HepG2 (cell line): ENCODE data around the gene UBFD1. TPM values are rescaled to one million over a fixed set of nuclear protein-coding genes. Genes with fewer than 3 reads are reported as not detected.

Experiments used
- ERF ChIP-seq: IDR thresholded peaks from 2 replicates; pipeline ENCODE4 v1.6.1; 2018; ENCODE audit warnings: missing biosample characterization, missing genetic modification reagents
- GMEB1 ChIP-seq: sonication (generic); formaldehyde crosslinking; IDR thresholded peaks from 2 replicates; pipeline ENCODE4 v1.5.1; 2020; ENCODE audit warnings: missing genetic modification reagents, mild to moderate bottlenecking, borderline replicate concordance
- HBP1 ChIP-seq: IDR thresholded peaks from 2 replicates; pipeline ENCODE4 v1.6.1; 2016; ENCODE audit warnings: low read depth, control low read depth
- ISX ChIP-seq: sonication (generic); formaldehyde crosslinking; conservative IDR thresholded peaks from 2 replicates; pipeline ENCODE4 v1.5.0; 2020; ENCODE audit warnings: missing genetic modification reagents
- MXD1 ChIP-seq: sonication (generic); formaldehyde crosslinking; IDR thresholded peaks from 2 replicates; pipeline ENCODE4 v1.4.0; 2020; ENCODE audit warnings: mild to moderate bottlenecking, missing genetic modification reagents
- MYC ChIP-seq: sonication (generic); formaldehyde crosslinking; IDR thresholded peaks from 2 replicates; pipeline ENCODE4 v1.9.0; 2021; ENCODE audit warnings: missing genetic modification reagents, borderline replicate concordance
- NFIC ChIP-seq: IDR thresholded peaks from 2 replicates; pipeline ENCODE4 v1.6.1; 2012; ENCODE audit warnings: mild to moderate bottlenecking, low read length, inconsistent platforms
- ONECUT2 ChIP-seq: sonication (generic); formaldehyde crosslinking; IDR thresholded peaks from 2 replicates; pipeline ENCODE4 v1.4.0; 2020; ENCODE audit warnings: missing genetic modification reagents
- REL ChIP-seq: sonication (generic); formaldehyde crosslinking; conservative IDR thresholded peaks from 2 replicates; pipeline ENCODE4 v1.8.0; 2022; ENCODE audit warnings: mild to moderate bottlenecking, missing genetic modification reagents, moderate library complexity
- SMAD1 ChIP-seq: sonication (generic); formaldehyde crosslinking; IDR thresholded peaks from 2 replicates; pipeline ENCODE4 v1.4.0; 2020; ENCODE audit warnings: missing genetic modification reagents, low read depth, mild to moderate bottlenecking, borderline replicate concordance
- SNAPC2 ChIP-seq: sonication (generic); formaldehyde crosslinking; IDR thresholded peaks from 2 replicates; pipeline ENCODE4 v1.8.1; 2022; ENCODE audit warnings: mild to moderate bottlenecking, missing genetic modification reagents
- TARDBP ChIP-seq: sonication (generic); formaldehyde crosslinking; IDR thresholded peaks from 2 replicates; pipeline ENCODE4 v1.8.0; 2022; ENCODE audit warnings: mild to moderate bottlenecking, missing genetic modification reagents
- ZBTB21 ChIP-seq: sonication (generic); formaldehyde crosslinking; IDR thresholded peaks from 2 replicates; pipeline ENCODE4 v1.4.0; 2020; ENCODE audit warnings: missing genetic modification reagents
- ZFP37 ChIP-seq: sonication (generic); formaldehyde crosslinking; IDR thresholded peaks from 2 replicates; pipeline ENCODE4 v1.4.0; 2020; ENCODE audit warnings: missing genetic modification reagents, borderline replicate concordance
- ZMYM4 ChIP-seq: sonication (generic); formaldehyde crosslinking; IDR thresholded peaks from 2 replicates; pipeline ENCODE4 v1.8.1; 2023; ENCODE audit warnings: mild to moderate bottlenecking, missing genetic modification reagents
- ZNF138 ChIP-seq: sonication (generic); formaldehyde crosslinking; IDR thresholded peaks from 2 replicates; pipeline ENCODE4 v1.5.0; 2020; ENCODE audit warnings: mild to moderate bottlenecking, low read depth, missing genetic modification reagents
- ZNF230 ChIP-seq: sonication (generic); formaldehyde crosslinking; IDR thresholded peaks from 2 replicates; pipeline ENCODE4 v1.4.0; 2020; ENCODE audit warnings: mild to moderate bottlenecking, missing genetic modification reagents
- ZNF326 ChIP-seq: sonication (generic); formaldehyde crosslinking; IDR thresholded peaks from 2 replicates; pipeline ENCODE4 v1.4.0; 2020; ENCODE audit warnings: missing genetic modification reagents, borderline replicate concordance
- ZNF639 ChIP-seq: conservative IDR thresholded peaks from 2 replicates; pipeline ENCODE4 v1.6.1; 2018; ENCODE audit warnings: missing genetic modification reagents
- ZNF644 ChIP-seq: IDR thresholded peaks from 2 replicates; pipeline ENCODE4 v1.6.1; 2016; ENCODE audit warnings: low read depth
- ZNF670 ChIP-seq: sonication (generic); formaldehyde crosslinking; IDR thresholded peaks from 2 replicates; pipeline ENCODE4 v1.8.0; 2022; ENCODE audit warnings: mild to moderate bottlenecking, missing genetic modification reagents, borderline replicate concordance
- ZNF720 ChIP-seq: sonication (generic); formaldehyde crosslinking; IDR thresholded peaks from 2 replicates; pipeline ENCODE4 v1.4.0; 2020; ENCODE audit warnings: missing genetic modification reagents
- ZXDC ChIP-seq: sonication (generic); formaldehyde crosslinking; IDR thresholded peaks from 2 replicates; pipeline ENCODE4 v1.5.0; 2020; ENCODE audit warnings: mild to moderate bottlenecking, missing genetic modification reagents
- polyA plus RNA-seq, 8 experiments: library from polyadenylated mRNA; depleted of rRNA in 3 of 8; stranded (reverse) in 7 of 8; unstranded in 1 of 8; fragments of >200 nt; fragmentation: Illumina TruSeq in 4 of 8; extraction: Trizol in 4 of 8; gene quantifications; 2 replicates each; pipeline versions ENCODE4 v1.2.1 to v1.2.3, GENCODE V29; 2011 to 2016; ENCODE audit warnings: low read depth in 4 of 8, missing spikeins in 1 of 8, mixed read lengths in 1 of 8; ENCODE audit not compliant: insufficient read depth in 1 of 8
- total RNA-seq, 5 experiments: library from RNA; depleted of rRNA; stranded (reverse); fragments of >200 nt; fragmentation: Illumina TruSeq; extraction: Trizol; gene quantifications; 2 replicates each; pipeline ENCODE4 v1.2.3, GENCODE V29; 2016; ENCODE audit warnings: low read depth in 1 of 5

Gene UBFD1
- total and polyA plus RNA-seq, 2 of the 13 experiments (the other 11 are each of a cell fraction or from before 2014, with no cell fraction given), result 100 to 111 TPM

- peak; percentile 65; the same call in 1 of the 2 replicates for TF ChIP-seq GMEB1 (CRISPR knock-in tag)
- peak; percentile 97 for TF ChIP-seq ZXDC (CRISPR knock-in tag)
- peak; percentile 44; the same call in 1 of the 2 replicates for TF ChIP-seq ONECUT2 (CRISPR knock-in tag)
- peak; percentile 94; the same call in 1 of the 2 replicates for TF ChIP-seq ISX (CRISPR knock-in tag)
- peak; percentile 28; the same call in 1 of the 2 replicates for TF ChIP-seq ZNF639
- peak; percentile 88; the same call in 1 of the 2 replicates for TF ChIP-seq HBP1 (CRISPR knock-in tag)
- no peak; the same call in 1 of the 2 replicates for TF ChIP-seq ZNF670 (CRISPR knock-in tag)
- peak; percentile 96 for TF ChIP-seq MYC (CRISPR knock-in tag)
- peak; percentile 92 for TF ChIP-seq MXD1 (CRISPR knock-in tag)
- TF ChIP-seq ZFP37 (CRISPR knock-in tag), result 0 out of 2 replicates have a peak, but pooled peaks have one; percentile 65
- peak; percentile 98 for TF ChIP-seq ERF (CRISPR knock-in tag)
- TF ChIP-seq ZNF326 (CRISPR knock-in tag), result peak; percentile 90; the same call in 1 of the 2 replicates
- TF ChIP-seq ZNF644 (CRISPR knock-in tag), result no peak
- TF ChIP-seq ZNF720 (CRISPR knock-in tag), result peak; percentile 90
- no peak; the same call in 1 of the 2 replicates for TF ChIP-seq REL
- TF ChIP-seq ZNF230 (CRISPR knock-in tag), result peak; percentile 90; the same call in 1 of the 2 replicates
- peak; percentile 70 for TF ChIP-seq SNAPC2 (CRISPR knock-in tag)
- peak; percentile 96 for TF ChIP-seq TARDBP (CRISPR knock-in tag)
- TF ChIP-seq SMAD1 (CRISPR knock-in tag), result peak; percentile 97
- TF ChIP-seq ZMYM4 (CRISPR knock-in tag), result peak; percentile 94
- peak; percentile 61; the same call in 1 of the 2 replicates for TF ChIP-seq ZNF138 (CRISPR knock-in tag)
- no peak for TF ChIP-seq NFIC
- no peak for TF ChIP-seq ZBTB21 (CRISPR knock-in tag)
Measured at GRCh38 chr16:23510164-23510914, 47.2 kb upstream of the UBFD1 start, which contains the start of gene GGA2 (continued).
